Colon (tissue), 2 donors: ENCODE data around the gene UCP2.

Experiments used
- FAIRE-seq: peaks from 2 replicates; lab custom pipeline; 2012; peaks lifted over from hg19 to GRCh38; lab: Jason Lieb, UNC
- donor health status: control.
- donor health status: control.

Gene UCP2

DNA sequence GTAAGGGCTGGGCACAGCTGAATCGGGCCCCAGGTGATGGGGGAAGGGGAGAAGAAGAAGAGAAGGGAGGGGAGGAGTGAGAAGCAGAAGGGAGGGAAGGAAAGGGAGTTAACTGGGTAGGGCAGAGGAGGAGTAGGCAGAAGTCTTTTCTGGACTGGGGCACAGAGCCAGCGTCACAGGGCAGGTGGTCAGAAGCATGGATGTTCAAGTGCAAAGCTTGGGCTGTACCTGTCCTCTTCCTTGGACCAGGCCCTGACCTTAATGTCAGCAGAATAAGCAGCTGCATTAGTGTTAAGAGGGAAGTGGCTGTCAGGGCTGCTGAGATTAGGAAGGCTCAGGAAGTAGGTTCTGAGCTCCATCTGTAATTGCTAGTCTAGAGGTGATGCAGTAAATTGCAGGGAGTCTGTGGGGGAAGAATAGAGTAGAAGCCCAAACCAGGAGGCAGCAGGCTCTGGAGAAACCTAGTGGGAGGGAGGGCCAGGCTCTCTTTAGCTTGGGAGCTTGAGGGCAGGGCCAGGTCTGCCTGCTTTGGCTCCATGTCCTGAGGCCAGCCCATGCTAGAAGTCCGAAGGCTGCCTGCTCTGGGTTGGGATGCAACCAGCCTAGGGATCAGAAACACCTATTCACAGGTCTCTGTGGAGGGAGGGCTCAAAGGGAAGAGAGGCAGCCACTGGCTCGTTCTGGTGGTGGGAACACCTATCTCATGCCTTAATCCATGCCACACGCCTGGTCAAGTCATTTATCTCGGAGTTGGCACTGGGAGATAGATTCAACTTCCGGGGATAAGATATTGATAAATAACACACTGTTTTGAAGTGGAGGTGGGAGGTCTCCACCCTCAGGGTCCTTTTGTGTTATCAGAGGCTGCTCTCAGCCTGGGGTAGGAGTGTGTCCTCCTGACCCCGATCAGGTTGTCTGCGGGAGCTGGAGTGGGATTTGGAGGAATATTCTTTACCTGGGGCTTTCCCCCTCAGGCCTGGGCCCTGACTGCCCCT, 28.0 kb upstream of the UCP2 start:
- no peak for FAIRE-seq

DNA sequence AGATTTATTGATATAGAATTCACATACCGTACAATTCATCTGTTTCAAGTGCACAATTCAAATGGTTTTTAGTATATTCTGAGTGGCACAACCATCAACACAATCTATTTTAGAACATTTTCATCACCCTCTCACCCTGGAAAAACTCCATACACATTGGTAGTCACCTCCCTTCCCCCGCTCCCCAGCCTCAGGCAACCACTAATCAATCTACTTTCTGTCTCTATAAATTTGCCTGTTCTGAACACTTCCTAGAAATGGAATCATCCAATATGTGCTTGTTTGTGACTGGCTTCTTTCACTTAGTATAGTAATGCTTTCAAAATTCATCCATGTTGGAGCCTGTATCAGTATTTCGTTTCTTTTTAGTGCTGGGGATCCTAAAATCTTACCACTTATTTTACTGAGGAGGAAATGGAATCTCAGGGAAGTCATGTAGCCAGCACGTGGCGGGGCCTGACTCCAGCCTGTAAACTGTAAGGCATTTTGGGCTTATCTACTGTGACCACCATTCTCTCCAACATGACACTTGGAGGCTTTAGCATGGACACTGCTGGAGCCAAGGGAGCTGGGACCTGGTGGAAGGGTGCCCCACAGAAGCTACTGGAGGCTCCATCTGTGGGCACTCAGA, 27.1 kb upstream of the UCP2 start:
- FAIRE-seq: no peak

DNA sequence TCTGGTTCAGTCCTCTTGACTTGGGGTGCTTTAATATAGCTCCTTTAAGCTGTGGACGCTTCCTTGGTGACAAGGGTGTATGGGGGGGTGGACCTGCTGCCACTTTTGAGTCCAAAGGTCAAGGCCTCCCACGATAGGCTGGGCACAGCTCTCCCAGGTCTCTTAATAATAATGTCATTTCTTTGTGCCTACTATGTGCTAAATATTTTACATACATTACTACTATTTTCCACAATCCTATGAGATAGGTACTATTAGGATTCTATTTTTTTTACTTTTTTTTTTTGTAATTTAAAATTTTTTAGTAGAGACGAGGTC, 26.5 kb upstream of the UCP2 start:
- no peak for FAIRE-seq

DNA sequence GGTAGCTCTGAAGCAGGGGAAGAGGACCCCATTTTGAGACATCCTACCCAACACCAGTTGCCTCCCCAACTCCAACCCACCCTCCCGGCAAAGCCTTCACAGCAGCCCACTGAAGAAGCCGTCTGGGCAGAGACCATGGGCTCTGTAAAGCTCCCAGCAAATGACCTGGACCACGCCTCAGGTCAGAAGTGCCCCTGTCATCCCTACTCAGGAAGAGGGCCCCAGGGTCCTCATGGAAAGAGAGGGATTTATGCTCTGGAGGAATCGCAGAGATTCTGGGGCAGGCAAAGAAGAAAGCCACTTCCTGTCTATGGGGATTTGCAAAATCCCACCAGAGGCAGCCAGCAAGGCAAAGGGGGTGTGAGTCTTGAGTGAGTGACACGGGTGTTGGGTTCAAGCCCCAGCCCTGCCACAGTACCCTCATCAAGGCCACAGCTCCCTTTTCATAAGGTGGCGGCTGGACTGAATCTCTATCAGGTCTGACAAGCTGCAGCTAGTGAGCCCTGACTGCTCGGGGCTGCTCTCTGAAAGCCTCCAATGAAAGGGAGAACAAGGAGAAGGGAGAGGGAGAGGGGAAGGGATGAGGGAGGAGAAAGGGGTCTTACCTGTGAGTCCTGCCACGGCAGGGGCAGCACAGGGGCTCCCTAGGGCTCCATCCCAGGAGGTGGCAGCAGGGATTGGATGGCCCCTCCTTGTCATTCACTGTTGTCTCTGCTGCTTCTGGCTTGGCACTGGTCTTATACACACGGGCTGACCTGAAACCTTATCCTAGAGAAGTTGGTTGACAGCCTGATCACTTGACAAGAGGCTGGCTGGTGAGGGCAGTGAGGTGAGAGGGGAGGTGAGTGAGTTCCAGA, 26.0 kb upstream of the UCP2 start, which contains the start of gene UCP3:
Gene UCP3, minus strand, starts transcription at position 713 of the 857 bp plus-strand sequence. CDS start 2,043 bp downstream, outside the sequence.
- no peak for FAIRE-seq

DNA sequence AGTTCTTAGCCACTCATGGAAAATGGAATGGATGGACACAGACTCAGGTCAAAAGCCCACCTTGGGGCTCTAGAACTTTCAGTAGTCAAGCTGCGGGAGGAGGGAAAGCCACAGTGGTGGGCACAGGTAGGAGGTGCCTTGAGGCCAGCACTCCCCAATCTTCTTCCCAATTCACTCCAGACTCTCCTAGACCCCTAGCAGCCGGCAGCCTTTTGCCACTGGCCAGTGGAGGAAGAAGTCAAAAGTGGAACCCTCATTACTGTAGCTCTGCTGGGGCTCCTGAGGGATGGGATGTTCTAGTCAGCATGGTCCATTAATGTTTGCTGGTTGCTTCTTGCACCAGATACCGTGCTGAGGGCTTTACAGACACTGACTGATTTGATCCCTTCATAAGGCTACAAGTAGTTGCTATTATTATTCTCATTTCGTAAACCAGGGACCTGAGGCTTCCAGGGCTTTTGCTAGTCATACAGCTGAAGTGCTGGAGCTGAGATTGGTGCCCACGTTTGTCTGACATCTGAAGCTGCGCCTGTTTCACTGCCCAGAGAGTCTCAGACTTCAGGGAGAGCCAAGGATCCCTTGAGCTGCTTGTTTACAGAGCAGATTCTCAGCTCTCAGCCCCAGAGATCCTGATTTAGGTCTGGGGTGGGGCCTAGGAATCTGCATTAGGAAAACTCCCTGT, 25.2 kb upstream of the UCP2 start:
- no peak for FAIRE-seq

DNA sequence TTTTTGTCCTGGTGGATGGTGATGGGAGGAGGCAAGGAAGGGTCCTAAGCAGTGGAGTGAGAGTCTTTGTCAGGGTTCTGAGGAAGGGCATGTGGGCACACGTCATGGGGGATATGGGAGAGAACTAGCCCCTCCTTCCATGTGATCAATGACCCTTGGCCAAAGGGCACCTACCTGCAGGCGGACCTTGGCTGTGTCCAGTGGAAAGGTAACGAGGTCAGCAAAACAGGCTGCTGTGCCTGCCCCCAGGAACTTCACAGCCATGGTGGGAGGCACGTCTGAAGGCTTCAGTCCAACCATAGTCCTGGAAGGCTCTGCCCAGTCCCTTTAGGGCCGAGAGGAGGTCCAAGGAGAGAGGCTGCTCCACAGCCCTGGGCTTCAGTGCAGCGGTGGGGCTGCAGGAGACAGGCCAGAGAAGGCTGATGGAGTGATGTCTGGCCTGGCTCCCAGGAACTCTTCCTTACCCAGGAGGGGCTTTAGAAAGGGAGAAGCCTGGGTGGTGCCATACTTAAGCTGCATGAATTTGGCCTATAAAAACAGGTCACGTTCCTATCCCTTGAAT, 24.2 kb upstream of the UCP2 start:
- no peak for FAIRE-seq

DNA sequence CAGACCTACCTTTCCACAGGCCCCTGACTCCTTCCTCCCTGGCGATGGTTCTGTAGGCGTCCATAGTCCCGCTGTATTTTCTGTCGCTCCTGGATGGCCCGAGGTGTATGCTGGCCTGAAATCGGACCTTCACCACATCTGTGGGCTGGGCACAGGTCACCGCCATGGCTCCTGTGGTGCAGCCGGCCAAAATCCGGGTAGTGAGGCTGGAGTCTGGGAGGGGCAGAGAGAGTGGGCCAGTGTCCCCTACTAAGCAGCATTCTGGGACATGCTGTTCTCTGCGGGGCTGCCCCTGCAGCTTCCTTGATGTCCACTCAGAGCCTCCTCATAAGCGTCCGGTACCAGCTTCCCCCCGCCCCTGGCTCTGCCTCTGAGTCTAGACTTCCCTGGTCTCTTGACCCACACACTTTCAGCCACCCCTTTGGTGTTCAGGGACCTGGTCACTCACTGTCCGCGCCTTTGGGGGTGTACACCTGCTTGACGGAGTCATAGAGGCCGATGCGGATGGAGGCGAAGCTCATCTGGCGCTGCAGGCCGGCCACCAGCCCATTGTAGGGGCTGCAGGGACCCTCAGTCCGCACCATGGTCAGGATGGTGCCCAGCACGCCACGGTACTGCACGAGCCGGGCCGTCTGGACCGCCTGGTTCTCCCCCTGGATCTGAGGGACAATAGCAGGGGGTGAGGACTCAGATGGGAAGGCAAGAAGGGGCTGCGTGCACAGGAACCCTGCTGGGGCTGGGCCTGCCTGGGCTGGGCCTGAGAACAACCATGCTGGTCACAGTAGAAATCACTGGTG, 23.3 kb upstream of the UCP2 start:
- no peak for FAIRE-seq

DNA sequence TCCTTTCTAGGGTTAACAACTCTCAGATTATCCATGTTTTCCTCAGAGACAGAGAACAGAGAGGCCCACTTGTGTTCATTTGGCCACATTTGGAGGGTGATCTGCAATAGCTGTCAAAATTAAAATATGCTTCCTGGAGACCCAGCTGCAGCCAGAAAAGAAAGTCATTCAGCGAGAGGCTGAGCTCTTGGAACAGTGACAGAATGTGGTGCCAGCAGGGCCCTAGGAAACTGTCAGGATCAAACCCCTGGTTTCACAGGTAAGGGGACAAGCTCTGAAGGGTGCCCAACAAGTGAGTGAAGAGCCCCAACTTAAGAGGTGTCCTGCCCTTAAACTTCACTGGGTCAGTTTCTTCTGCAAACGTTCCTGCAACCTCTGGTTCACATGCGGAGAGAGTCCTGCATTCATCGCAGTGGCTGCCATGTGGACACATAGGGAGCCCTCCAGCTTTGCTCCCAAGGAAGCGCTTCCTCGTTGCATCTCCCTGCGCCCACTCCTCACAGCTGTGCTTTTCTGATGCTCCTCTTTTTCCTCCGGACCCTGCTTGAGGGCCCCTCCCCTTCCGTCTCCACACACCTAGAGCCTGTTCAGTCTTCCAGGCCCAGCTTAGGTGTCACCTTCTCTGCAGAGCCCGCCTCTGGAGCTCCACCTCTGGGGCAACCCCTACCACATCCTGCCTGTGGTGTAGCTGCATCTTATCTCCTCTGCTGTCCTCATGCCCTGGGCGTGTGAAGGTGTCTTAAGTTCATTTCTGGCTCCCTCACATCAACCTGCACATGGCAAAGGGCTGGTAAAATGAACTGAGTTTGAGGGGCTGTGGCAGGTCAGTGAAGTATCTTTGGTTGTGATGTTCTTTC, 22.3 kb upstream of the UCP2 start:
- no peak for FAIRE-seq

DNA sequence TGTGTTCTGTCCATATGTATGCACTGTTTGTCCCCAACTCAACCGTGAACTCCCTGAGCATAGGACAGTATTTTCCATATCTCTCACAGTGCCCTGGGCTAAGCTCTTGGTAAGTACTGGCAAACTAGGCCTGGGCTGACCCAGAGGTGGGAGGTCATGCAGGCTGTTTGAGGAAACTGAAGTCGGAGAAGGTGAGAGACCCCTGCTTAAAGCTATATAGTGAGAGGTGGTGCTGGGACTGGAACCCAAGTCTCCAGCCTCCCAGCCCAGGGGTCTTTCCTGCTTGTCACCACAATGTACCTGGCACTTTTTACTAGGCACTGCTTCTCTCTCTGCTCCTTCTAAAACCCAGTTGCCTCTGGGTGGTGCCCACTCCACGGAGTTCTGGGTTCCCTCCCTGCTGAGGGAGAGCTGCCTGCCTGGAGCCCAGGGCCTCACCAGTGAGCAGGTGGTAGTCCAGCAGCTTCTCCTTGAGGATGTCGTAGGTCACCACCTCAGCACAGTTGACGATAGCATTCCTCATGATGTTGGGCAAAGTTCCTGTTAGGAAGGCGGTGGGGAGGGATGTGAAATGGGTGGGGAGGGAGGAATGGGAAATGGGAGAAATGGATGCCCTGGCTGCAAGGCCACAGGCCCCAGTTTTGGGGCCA, 21.5 kb upstream of the UCP2 start:
- FAIRE-seq: no peak

DNA sequence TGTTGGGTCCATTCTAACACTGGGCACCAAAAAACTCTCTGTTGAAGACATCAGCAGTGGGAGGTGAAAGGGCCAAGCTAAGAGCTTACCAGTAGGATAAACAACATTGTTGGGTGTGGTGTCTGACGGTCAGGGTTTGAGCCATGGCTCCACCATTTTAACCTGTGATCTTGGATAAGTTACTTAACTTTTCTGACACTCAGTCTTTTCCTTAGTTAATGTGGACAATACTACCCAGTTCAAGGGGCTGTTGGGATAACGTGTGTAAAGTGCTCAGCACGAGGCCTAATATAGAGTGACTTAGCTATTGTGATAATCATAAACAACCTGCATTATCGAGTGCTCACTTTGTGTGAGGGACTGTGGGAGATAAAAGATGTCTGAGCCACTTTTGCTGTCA, 20.2 kb upstream of the UCP2 start:
- FAIRE-seq: no peak

DNA sequence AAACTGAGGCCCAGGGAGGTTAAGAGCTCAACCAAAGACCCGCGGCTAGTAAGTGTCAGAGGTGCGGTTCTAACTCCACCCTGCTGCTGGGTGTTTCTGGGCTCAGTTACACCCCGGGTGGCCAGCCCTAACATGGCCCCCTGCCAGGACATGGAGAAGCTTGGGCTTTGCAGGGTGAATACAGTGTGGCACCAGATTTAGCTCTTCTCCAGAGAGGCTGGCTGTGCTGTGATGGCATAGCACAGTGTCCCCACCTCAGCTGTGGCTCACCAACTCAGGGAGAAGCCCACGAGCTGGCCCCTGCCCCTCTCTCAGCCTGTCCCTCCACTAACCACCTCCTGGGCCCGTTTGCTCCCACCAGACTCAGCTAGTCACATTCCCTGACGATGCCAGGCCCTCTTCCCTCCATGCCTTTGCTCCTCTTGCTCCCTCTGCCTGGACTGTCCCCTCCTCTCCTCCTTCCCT, 19.2 kb upstream of the UCP2 start:
- no peak for FAIRE-seq

DNA sequence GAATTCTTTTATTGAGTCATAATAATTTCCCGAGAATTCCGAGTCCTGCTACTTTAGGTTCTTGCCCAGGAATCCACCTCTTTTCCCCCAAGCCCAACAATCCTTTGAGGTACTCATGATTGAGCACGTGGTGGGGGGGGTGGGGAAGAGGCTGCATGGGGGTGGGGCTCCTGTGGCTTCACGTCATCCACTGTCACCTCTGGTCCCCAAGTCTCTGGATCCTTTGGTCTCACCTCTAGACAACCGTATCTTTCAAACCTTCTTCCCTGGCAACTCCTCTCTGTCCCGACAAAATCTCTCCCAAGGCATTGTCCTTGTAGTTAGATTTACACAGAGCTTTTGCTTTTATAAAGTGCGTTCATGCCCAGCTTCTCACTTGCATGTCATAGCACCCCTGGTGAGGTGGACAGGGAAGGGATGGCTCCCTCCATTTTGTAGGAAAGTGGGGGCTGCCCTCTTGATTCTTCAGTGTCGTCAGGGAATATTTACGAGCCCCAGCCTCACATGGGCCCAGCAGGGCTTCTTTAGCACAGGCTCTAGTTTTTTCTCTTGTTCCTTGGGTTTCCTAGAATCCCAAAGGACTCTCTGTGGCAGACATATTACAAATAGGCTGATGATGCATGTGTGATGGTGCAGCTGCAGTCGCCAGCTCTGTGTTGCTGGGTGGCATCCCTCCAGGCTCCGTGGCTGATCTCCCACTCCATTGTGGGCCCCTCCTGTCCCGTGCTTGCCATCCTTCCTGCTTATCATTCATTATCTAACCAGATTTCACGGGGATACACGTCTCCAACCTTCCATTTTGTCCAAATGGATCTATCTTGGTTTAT, 17.9 kb upstream of the UCP2 start:
- FAIRE-seq: no peak

DNA sequence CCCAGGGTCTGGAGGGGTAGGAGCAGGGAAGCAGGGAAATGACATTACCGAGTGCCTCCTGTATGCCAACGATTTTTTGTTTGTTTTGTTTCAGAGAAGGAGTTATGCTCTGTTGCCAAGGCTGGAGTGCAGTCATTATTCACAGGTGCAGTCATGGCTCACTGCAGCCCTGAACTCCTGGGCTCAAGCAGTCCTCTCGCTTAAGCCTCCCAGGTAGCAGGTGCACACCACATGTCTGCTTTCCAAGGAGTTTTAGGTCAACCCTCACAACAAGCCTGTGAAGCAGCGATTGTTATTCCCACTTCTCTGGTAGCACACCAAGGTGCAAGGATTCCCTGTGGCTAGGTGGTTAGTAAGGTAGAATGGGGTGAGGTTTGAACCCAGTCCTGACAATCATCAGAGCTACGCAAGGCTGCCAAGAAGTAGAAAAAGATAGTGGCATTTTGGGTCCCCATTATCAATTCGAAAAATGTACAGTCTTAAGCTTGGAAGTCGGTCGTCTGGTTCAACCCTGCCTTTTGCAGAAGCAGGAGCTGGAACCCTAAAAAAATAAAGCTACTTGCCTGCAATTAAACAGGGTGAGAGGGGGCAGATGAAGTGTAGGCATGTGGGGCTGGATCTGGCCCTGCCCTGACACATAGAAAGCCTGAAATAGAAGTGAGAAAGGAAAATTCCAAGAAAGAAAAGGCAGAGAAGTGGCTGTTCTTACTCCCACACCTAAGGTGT, 17.1 kb upstream of the UCP2 start:
- FAIRE-seq: no peak

DNA sequence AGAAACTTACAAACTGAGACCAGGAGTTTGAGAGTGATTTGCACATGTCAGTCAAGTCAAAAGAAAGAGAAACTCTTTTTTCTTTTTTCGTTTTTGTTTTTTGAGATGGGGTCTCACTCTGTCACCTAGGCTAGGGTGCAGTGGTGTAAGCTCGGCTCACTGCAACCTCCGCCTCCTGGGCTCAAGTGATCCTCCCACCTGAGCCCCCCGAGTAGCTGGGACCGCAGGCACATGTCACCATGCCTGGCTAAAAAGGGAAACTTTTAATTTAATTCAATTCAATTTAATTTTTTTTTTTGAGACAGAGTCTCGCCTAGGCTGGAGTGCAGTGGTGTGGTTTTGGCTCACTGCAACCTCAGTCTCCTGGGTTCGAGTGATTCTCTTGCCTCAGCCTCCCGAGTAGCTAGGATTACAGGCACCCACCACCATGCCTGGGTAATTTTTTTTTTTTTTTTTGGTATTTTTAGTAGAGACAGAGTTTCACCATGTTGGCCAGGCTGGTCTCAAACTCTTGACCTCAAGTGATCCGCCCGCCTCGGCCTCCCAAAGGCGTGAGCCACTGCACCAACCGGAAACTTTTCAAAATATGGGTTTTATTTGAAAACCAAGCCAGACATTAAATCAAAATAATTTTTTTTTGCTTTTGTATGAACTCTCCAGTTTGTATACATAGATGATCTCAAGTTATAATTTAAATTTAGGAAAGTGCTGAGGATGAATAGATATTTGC, 16.4 kb upstream of the UCP2 start:
- no peak for FAIRE-seq

DNA sequence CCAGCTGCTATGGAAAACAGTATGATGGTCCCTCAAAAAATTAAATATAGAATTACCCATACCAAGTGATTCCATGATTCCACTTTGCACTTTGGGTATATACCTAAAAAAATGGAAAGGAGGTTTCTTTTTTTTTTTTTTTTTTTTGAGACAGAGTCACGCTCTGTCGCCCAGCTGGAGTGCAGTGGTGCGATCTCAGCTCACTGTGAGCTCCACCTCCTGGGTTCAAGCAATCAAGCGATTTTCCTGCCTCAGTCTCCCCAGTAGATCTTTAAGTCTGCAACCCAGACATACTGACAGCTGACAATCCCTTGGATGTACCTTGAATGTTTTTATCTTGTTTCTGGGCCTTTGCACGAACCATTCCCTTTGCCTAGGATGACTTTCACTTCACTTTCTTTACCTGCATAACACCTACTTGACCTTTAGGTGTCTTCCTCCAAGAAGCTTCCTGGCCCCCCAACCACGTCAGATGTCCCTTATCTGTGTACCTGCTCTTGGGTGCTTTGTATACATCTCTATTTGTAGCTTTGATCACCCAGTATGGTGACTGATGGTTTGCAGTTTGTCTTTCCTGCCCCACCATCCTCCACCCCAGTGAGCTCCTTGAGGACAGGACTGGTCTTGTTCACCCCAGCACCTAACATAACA, 14.6 kb upstream of the UCP2 start:
- FAIRE-seq: no peak

DNA sequence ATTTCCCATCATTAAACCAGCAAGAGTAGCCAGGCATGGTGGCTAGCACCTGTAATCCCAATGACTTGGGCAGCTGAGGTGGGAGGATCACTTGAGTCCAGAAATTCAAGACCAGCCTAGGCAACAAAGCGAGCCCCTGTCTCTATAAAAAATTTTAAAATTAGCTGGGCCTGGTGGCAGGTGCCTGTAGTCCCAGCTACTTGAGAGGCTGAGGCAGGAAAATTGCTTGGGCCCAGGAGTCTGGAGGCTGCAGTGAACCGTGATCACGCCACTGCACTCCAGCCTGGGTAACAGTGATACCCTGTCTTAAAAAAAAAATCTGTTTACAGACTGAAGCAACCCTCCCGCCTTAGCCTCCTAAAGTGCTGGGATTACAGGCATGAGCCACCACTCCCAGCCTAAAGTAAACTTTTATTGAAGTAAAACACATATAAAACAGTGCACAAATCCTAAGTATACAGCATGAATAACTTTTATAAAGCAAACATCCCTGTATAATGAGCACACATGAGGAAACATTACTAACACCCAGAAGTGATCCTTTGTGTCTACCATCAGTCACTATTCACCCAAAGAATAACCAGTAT, 13.6 kb upstream of the UCP2 start:
- FAIRE-seq: no peak
